NT2/D1 (cell line): ENCODE measurements around the gene NEGR1.

ENCODE experiments used
- DNase-seq: peaks from one replicate; pipeline ENCODE4 v3.0.0-alpha.2; 2011; ENCODE audit warnings: low read depth, low spot score
- H3K27me3 ChIP-seq: 2 replicates; pipeline ENCODE4 v1.6.0; 2011; ENCODE audit warnings: mild to moderate bottlenecking; ENCODE audit not compliant: insufficient read length, insufficient read depth
- H3K36me3 ChIP-seq: 2 replicates; pipeline ENCODE4 v1.6.1; 2011; ENCODE audit warnings: mild to moderate bottlenecking, low read length, mixed read lengths; ENCODE audit not compliant: insufficient read depth, insufficient read length
- H3K4me1 ChIP-seq: 2 replicates; pipeline ENCODE4 v1.5.1; 2011; ENCODE audit not compliant: insufficient read depth, insufficient read length
- H3K4me3 ChIP-seq: 2 replicates; pipeline ENCODE4 v1.5.1; 2011; ENCODE audit warnings: low read depth; ENCODE audit not compliant: insufficient read length
- H3K9ac ChIP-seq: 2 replicates; pipeline ENCODE4 v1.6.0; 2011; ENCODE audit warnings: low read depth; ENCODE audit not compliant: insufficient read length
- H3K9me3 ChIP-seq: 2 replicates; pipeline ENCODE4 v1.5.1; 2011; ENCODE audit warnings: mild to moderate bottlenecking, low read length; ENCODE audit not compliant: insufficient read depth
- SUZ12 ChIP-seq: IDR thresholded peaks from 2 replicates; pipeline ENCODE4 v1.6.1; 2011; ENCODE audit not compliant: insufficient read length, insufficient read depth; ENCODE audit errors: extremely low read depth
- YY1 ChIP-seq: IDR thresholded peaks from 2 replicates; pipeline ENCODE4 v1.6.1; 2011; ENCODE audit not compliant: insufficient read length, insufficient read depth
- ZNF274 ChIP-seq: IDR thresholded peaks from 2 replicates; pipeline ENCODE4 v1.6.1; 2011; ENCODE audit warnings: mild to moderate bottlenecking, low read depth, low read length

Gene NEGR1

DNA sequence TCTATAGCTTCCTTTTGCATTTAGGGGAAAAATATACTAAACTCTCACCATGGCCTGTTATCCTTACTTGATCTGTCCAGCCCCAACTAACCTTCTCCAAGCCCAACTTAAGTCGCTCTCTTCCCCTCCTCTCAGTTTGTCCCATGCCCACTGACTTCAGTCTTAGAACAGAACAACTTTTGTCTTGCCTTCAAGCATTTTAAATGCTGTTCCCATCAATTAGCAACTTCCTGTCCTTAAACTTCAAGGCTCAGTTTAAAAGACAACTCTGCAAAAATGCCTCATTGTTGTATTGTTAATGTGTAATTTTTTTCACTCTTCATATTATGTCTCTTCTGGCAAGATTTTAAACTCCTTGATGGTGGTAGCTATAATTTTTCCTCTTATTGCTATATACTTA lies 526.9 kb downstream of the NEGR1 start:
- H3K4me3 ChIP-seq: no peak overlapping the region
- no peak for TF ChIP-seq YY1
- no peak for TF ChIP-seq SUZ12
- no peak for TF ChIP-seq ZNF274
- no peak for DNase-seq
- H3K4me1 ChIP-seq: no peaks in the 10 kb centered on the region
- no peak overlapping the region for H3K9ac ChIP-seq
- H3K36me3 ChIP-seq: no peaks in the 10 kb centered on the region
- no peaks in the 10 kb centered on the region for H3K9me3 ChIP-seq
- H3K27me3 ChIP-seq: no peaks in the 10 kb centered on the region

DNA sequence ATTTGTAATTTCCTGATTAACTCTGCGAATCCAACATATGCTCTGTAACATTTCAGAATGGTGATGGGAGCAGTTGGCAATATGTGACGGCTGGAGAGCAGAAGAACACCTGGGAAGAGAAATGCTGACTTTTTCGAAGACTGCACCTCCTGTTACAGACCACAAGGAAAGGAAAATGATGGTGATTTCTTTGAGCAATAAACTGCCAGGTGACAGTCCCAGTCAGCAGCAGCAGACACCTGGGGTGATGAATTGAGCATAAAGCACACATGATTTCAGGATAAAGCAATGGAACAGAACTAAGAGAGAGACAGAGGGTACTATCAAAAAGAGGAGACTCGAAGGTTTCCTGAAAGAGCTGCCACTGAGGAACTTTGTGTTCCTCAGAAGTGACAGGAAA lies 528.6 kb downstream of the NEGR1 start:
- H3K4me3 ChIP-seq: no peak overlapping the region
- TF ChIP-seq SUZ12 (no peak), YY1 (no peak), ZNF274 (no peak)
- no peaks in the 10 kb centered on the region for H3K9me3 ChIP-seq
- no peaks in the 10 kb centered on the region for H3K36me3 ChIP-seq
- no peaks in the 10 kb centered on the region for H3K27me3 ChIP-seq
- H3K4me1 ChIP-seq: no peaks in the 10 kb centered on the region
- H3K9ac ChIP-seq: no peak overlapping the region
- no peak for DNase-seq

DNA sequence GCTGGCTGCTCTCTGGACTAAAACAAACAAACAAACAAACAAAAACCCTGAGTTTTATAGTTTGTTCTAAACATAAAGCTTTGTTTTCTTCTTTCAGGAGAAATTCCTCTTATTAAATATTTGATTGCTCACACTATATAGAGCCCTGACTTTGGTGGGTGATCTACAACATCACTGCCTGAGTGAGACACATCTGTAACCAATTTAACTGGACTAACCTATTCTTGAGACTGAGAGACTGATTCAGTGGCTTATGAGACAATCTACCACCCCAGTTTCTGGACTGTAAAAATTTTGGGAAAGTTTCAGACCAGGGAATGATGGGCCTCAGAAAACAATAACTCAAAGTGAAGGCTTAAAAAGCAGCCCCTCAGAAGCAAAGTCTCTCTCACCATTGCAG lies 537.0 kb downstream of the NEGR1 start:
- H3K36me3 ChIP-seq: no peaks in the 10 kb centered on the region
- DNase-seq: no peak
- H3K27me3 ChIP-seq: no peaks in the 10 kb centered on the region
- H3K9me3 ChIP-seq: no peaks in the 10 kb centered on the region
- no peak for TF ChIP-seq ZNF274
- no peak for TF ChIP-seq SUZ12
- TF ChIP-seq YY1: no peak
- no peak overlapping the region for H3K4me3 ChIP-seq
- no peaks in the 10 kb centered on the region for H3K4me1 ChIP-seq
- no peak overlapping the region for H3K9ac ChIP-seq

DNA sequence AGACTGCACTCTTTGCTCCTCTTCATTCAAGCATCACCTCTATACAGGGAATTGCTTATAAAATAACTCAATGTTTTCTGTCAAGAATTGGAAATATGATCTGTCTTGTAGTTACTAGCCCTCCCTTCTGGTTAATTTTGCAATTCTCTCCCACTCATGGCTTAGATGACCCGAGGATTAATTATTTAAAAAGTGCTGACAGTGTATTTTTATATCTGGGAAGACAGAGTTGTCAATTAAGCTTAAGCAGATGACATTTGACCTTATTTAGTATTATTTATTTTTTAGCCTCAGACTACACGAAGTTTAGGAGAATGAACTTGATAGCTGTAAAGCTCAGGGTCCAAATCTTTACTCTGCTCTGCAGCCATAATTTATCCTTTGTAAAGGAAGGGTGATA lies 538.5 kb downstream of the NEGR1 start:
- Histone ChIP-seq H3K36me3 (no peaks in the 10 kb centered on the region), H3K4me3 (no peak overlapping the region), H3K9me3 (no peaks in the 10 kb centered on the region), H3K4me1 (no peaks in the 10 kb centered on the region), H3K27me3 (no peaks in the 10 kb centered on the region), H3K9ac (no peak overlapping the region)
- DNase-seq: no peak
- no peak for TF ChIP-seq YY1
- TF ChIP-seq SUZ12: no peak
- TF ChIP-seq ZNF274: no peak

DNA sequence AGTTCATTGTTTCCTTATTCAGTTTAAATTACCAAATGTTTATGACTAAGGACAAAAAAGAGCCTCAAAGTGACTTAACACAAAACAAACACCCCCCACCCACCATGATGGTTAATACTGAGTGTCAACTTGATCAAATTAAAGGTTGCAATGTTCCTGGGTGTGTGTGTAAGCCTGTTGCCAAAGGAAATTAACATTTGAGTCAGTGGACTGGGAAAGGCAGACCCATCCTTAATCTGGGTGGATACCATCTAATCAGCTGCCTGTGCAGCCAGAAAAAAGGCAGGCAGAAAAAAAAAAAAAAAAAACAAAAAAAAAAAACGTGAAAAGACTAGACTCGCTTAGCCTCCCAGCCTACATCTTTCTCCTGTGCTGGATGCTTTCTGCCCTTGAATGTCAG lies 543.4 kb downstream of the NEGR1 start:
- Histone ChIP-seq H3K4me3 (no peak overlapping the region), H3K27me3 (no peaks in the 10 kb centered on the region), H3K9me3 (no peaks in the 10 kb centered on the region), H3K4me1 (peaks cover 5% of the 10 kb centered on the region), H3K36me3 (no peaks in the 10 kb centered on the region), H3K9ac (no peak overlapping the region)
- TF ChIP-seq SUZ12: no peak
- TF ChIP-seq YY1: no peak
- no peak for TF ChIP-seq ZNF274
- DNase-seq: no peak

DNA sequence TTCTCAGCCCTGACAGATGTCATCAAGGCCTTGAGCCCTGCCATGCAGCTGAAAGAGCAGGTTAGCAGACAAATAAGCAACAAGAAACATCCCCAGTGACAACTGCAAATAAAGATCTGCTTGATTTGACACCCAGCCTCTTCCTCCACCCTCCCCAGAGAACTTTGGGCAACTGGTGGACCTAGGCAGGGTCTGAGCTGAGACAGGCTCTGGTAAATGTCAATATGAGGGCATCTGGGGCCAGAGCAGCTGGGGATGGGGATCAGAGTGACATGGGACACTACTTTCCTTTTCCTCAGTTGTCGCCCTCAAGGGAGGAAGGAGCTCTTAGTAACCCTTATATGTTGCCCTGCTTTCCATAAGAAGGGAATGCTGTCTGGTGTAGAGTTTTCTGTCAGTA lies 544.1 kb downstream of the NEGR1 start:
- Histone ChIP-seq H3K27me3 (no peaks in the 10 kb centered on the region), H3K9ac (no peak overlapping the region), H3K4me3 (no peak overlapping the region), H3K9me3 (no peaks in the 10 kb centered on the region), H3K36me3 (no peaks in the 10 kb centered on the region), H3K4me1 (peaks cover 5% of the 10 kb centered on the region)
- DNase-seq: no peak
- no peak for TF ChIP-seq ZNF274
- TF ChIP-seq YY1: no peak
- no peak for TF ChIP-seq SUZ12

DNA sequence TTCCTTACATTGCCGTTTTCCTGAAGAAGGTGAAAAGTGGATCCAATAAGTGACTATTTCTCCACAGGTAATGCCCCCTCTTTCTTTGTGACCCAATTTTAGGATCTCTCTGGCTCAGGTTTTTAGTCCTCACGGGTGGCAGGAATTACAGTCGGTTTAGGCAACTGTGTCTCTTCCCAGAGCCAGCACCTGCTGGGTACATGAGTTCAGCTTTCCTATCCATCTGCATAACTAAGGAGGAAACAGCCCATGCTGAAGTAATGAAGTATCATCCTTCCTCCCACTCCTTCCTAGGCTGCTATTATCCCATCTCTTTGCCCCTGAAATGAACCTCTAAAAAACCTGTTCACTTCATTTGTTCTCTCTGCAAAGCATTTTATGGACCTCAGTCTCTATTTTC lies 544.6 kb downstream of the NEGR1 start:
- DNase-seq: peak; percentile 68
- Histone ChIP-seq H3K9me3 (no peaks in the 10 kb centered on the region), H3K4me1 (peaks cover 5% of the 10 kb centered on the region), H3K4me3 (no peak overlapping the region), H3K36me3 (no peaks in the 10 kb centered on the region), H3K27me3 (no peaks in the 10 kb centered on the region), H3K9ac (no peak overlapping the region)
- TF ChIP-seq ZNF274 (no peak), YY1 (no peak), SUZ12 (no peak)

DNA sequence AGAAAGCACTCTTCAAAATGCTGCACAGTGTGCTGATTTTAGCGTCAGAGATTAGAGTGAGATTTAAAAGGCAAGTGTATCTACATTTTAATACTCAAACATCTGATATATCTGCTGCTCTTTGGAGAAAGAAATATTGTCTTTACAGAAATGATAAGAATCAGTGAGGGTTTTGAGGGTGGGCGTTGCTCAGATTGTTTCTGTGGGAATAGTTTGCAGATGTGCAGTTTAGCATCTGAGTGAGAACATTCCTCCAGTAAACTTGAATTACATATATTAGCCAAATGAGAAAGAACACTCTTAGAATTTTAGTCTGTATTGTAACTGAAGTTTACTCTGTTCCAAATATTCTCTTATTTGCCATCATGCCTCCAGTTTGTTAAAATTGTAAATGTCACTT lies 549.2 kb downstream of the NEGR1 start:
- Histone ChIP-seq H3K4me1 (peaks cover 1% of the 10 kb centered on the region), H3K27me3 (no peaks in the 10 kb centered on the region), H3K9ac (no peak overlapping the region), H3K9me3 (no peaks in the 10 kb centered on the region), H3K4me3 (no peak overlapping the region), H3K36me3 (no peaks in the 10 kb centered on the region)
- TF ChIP-seq ZNF274 (no peak), YY1 (no peak), SUZ12 (no peak)
- no peak for DNase-seq
